Thoracic aorta (tissue), 2 donors: ENCODE results near the gene SCGN. TPM values are rescaled to one million over a fixed set of nuclear protein-coding genes. Genes with fewer than 3 reads are reported as not detected.

ENCODE experiments used
- ATAC-seq: fragments of 150-250 bp; one replicate; pipeline ENCODE4 v1.8.0; 2017; ENCODE audit warnings: low read depth; ENCODE audit not compliant: insufficient number of reproducible peaks, low FRiP score
- DNase-seq: peaks from one replicate; pipeline ENCODE4 v3.0.0-alpha.2; 2020; ENCODE audit warnings: low spot score
- H3K27ac ChIP-seq, 2 donors: fragments of 200-600 bp; sonication (generic); 1 replicate in 1 of 2; 2 replicates in 1 of 2; pipeline ENCODE4 v1.5.1; 2016; ENCODE audit warnings: mild to moderate bottlenecking in 2 of 2, moderate library complexity in 2 of 2
- H3K27me3 ChIP-seq: fragments of 200-600 bp; sonication (generic); replicated peaks from 2 replicates; pipeline ENCODE4 v1.6.0; 2016; ENCODE audit warnings: mild to moderate bottlenecking; ENCODE audit not compliant: insufficient read depth
- H3K36me3 ChIP-seq: fragments of 200-600 bp; sonication (generic); one replicate; pipeline ENCODE4 v1.5.1; 2016
- H3K4me1 ChIP-seq, 2 donors: fragments of 200-600 bp; sonication (generic); 1 replicate in 1 of 2; 2 replicates in 1 of 2; pipeline versions ENCODE4 v1.5.1 to v1.6.0; 2016; ENCODE audit warnings: low read depth in 2 of 2, mild to moderate bottlenecking in 1 of 2; ENCODE audit not compliant: control insufficient read depth in 1 of 2
- H3K4me3 ChIP-seq: fragments of 200-600 bp; sonication (generic); 2 replicates; pipeline ENCODE4 v1.5.1; 2016; ENCODE audit warnings: mild to moderate bottlenecking
- H3K9me3 ChIP-seq: fragments of 200-600 bp; sonication (generic); 2 replicates; pipeline ENCODE4 v1.5.1; 2016
- CTCF ChIP-seq: fragments of 200-600 bp; sonication (generic); IDR thresholded peaks from one replicate; pipeline ENCODE4 v1.5.1; 2019; ENCODE audit warnings: antibody characterized with exemption
- total RNA-seq, 2 donors: library from RNA; depleted of rRNA; stranded (reverse); fragments of >200 nt; gene quantifications; one replicate each; pipeline versions ENCODE4 v1.1.0 to v1.2.3, GENCODE V29; 2016

SCGN gene
- total RNA-seq, 2 donors from 2014 or later: 1.4 to 4.5 TPM

- TF ChIP-seq CTCF: no peak
- H3K27ac ChIP-seq: no peak overlapping the region
- no peaks in the 10 kb centered on the region for H3K4me1 ChIP-seq
- DNase-seq: no peak
- ATAC-seq: no peak
- H3K9me3 ChIP-seq: no peaks in the 10 kb centered on the region
- no peaks in the 10 kb centered on the region for H3K27me3 ChIP-seq
- no peaks in the 10 kb centered on the region for H3K36me3 ChIP-seq
- no peak overlapping the region for H3K4me3 ChIP-seq
Measured at GRCh38 chr6:25701807-25702206, 49.8 kb downstream of the SCGN start.

GRCh38 chr6:25703005-25703404, 51.0 kb downstream of the SCGN start:
- Histone ChIP-seq H3K9me3 (no peaks in the 10 kb centered on the region), H3K36me3 (no peaks in the 10 kb centered on the region), H3K4me1 (no peaks in the 10 kb centered on the region), H3K27ac (no peak overlapping the region), H3K4me3 (no peak overlapping the region), H3K27me3 (no peaks in the 10 kb centered on the region)
- DNase-seq: no peak
- ATAC-seq: no peak
- TF ChIP-seq CTCF: no peak

DNA sequence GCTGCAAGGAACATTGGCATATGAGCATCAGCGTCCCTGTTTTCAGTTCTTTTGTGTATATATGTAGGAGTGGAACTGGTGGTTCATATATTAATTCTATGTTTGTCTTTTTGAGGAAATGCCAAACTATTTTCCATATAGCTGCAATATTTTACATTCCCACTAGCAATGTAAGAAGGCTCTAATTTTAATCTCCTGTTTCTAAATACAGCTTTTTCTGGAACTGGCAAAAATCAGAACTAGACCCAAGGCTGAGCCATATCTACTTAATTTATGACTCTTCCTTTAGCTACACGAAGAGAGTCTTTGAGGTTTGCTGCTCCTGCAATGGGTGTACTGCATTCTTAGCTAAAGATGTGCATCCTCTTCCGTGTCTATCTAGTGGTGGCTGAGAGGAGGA, 52.0 kb downstream of the SCGN start:
- Histone ChIP-seq H3K27ac (no peak overlapping the region), H3K4me1 (no peaks in the 10 kb centered on the region), H3K36me3 (no peaks in the 10 kb centered on the region), H3K27me3 (no peaks in the 10 kb centered on the region), H3K4me3 (no peak overlapping the region), H3K9me3 (no peaks in the 10 kb centered on the region)
- TF ChIP-seq CTCF: no peak
- DNase-seq: no peak
- ATAC-seq: no peak

DNA sequence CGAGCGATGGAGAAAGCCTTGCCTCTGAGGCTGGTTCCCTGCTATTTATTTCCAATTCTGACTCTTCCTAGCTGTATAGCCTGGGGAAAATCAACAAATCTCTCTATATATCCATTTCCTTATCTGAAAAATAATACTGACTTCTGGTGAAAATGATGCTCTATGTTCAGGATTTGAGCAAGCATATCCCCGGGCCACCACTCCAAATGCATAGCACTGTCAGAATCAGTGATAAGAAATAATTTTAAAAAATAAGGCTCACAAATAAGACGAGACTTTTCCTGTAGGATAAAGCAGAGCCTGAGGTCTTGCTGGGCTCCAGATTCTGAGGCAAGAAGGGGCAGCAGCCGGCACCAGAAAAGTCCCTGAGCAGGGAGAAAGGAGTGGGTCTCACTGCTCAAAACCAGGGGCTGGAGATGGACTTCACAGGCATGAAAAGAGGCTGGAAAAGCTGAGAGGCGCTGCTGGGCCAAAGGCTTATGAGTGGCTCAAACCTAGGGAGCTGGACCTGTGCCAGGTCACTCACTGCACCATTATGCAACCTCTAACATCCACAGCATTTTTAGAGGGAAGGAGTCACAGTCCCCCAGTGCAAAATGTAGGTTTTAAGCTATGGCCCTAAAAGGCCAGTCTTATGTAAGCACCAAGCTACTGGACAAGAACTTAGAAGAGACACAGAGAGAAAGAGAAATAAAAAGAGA, 54.4 kb downstream of the SCGN start:
- Histone ChIP-seq H3K4me1 (no peaks in the 10 kb centered on the region), H3K27me3 (no peaks in the 10 kb centered on the region), H3K4me3 (no peak overlapping the region), H3K27ac (no peak overlapping the region), H3K9me3 (no peaks in the 10 kb centered on the region), H3K36me3 (no peaks in the 10 kb centered on the region)
- ATAC-seq (no peak), DNase-seq (no peak)
- no peak for TF ChIP-seq CTCF

GRCh38 chr6:25709761-25710160, 57.7 kb downstream of the SCGN start:
- no peak for DNase-seq
- no peak overlapping the region for H3K27ac ChIP-seq
- ATAC-seq: no peak

More at GRCh38 chr6:25709761-25710160, 57.7 kb downstream of the SCGN start:
- TF ChIP-seq CTCF: no peak
- H3K4me3 ChIP-seq: no peak overlapping the region
- H3K27me3 ChIP-seq: no peaks in the 10 kb centered on the region
- H3K4me1 ChIP-seq: no peaks in the 10 kb centered on the region
- H3K36me3 ChIP-seq: no peaks in the 10 kb centered on the region
- no peaks in the 10 kb centered on the region for H3K9me3 ChIP-seq
